Upper lobe of right lung (tissue), 1 donor: ENCODE data around the gene NUAK1. TPM values are rescaled to one million over a fixed set of nuclear protein-coding genes. Genes with fewer than 3 reads are reported as not detected.

ENCODE experiments used
- ATAC-seq: fragments of 200-7000 bp; cut with Tn5 transposase; one replicate; pipeline ENCODE4 v1.9.1; 2020; ENCODE audit warnings: mild to moderate bottlenecking, moderate library complexity
- DNase-seq: peaks from one replicate; pipeline ENCODE4 v3.0.0-alpha.2; 2020
- H3K27ac ChIP-seq: fragments of 200-600 bp; one replicate; pipeline ENCODE4 v1.8.0; 2022
- H3K27me3 ChIP-seq: fragments of 200-600 bp; one replicate; pipeline ENCODE4 v1.8.0; 2022; ENCODE audit warnings: mild to moderate bottlenecking
- H3K36me3 ChIP-seq: fragments of 200-600 bp; one replicate; pipeline ENCODE4 v1.8.0; 2022
- H3K4me1 ChIP-seq: fragments of 200-600 bp; one replicate; pipeline ENCODE4 v1.8.0; 2022
- H3K4me3 ChIP-seq: fragments of 200-600 bp; one replicate; pipeline ENCODE4 v1.8.0; 2022; ENCODE audit warnings: mild to moderate bottlenecking
- H3K9me3 ChIP-seq: fragments of 200-600 bp; one replicate; pipeline ENCODE4 v1.8.0; 2022
- intact Hi-C: fragments of 100-400 bp; cut with DNase I; formaldehyde crosslinking; loops from one replicate; pipeline ENCODE4 v1.11.0; 2022
- total RNA-seq: library from RNA; stranded (reverse); fragmentation: NEBNext Ultra II Directional; extraction: Animal tissue kit (Norgen Biotek cat#: 25700); gene quantifications from one replicate; pipeline ENCODE4 v1.2.1, GENCODE V29; 2021
- TF ChIP-seq, protein P1 (sequence below): fragments of 200-600 bp; IDR thresholded peaks from one replicate; pipeline ENCODE4 v1.8.0; 2022; ENCODE audit warnings: antibody characterized with exemption
- donor health status: DM: no; HTN: yes; CAD: no; lungs with severe emphysema.

NUAK1 gene
- total RNA-seq, 1 donor from 2014 or later = 40.8 TPM

DNA sequence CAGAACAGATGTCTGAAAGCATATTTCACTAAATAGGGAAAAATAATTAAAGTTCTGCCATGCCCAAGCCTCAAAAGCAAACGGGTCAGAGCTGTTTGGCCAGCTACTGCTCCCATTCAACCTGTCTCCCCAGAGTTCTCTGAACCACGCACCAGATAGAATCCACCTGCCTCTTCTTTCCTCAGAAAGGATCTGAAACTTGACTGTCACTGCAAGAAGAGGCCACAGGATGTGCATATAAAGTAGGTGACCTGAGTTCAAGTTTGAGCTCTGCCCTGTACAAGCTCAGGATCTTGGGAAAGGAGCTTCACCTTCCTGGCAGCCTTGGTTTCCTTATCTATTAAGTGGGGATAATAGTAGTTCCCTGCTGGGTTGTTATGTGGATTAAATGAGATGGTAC, 91.8 kb downstream of the NUAK1 start:
- H3K27ac ChIP-seq = no peak overlapping the region
- no peaks in the 10 kb centered on the region for H3K9me3 ChIP-seq
- H3K36me3 ChIP-seq = no peaks in the 10 kb centered on the region
- no peaks in the 10 kb centered on the region for H3K27me3 ChIP-seq
- no peaks in the 10 kb centered on the region for H3K4me1 ChIP-seq
- intact Hi-C loops = no loop called here
- DNase-seq = no peak
- no peak for ATAC-seq
- TF ChIP-seq, protein P1, sequence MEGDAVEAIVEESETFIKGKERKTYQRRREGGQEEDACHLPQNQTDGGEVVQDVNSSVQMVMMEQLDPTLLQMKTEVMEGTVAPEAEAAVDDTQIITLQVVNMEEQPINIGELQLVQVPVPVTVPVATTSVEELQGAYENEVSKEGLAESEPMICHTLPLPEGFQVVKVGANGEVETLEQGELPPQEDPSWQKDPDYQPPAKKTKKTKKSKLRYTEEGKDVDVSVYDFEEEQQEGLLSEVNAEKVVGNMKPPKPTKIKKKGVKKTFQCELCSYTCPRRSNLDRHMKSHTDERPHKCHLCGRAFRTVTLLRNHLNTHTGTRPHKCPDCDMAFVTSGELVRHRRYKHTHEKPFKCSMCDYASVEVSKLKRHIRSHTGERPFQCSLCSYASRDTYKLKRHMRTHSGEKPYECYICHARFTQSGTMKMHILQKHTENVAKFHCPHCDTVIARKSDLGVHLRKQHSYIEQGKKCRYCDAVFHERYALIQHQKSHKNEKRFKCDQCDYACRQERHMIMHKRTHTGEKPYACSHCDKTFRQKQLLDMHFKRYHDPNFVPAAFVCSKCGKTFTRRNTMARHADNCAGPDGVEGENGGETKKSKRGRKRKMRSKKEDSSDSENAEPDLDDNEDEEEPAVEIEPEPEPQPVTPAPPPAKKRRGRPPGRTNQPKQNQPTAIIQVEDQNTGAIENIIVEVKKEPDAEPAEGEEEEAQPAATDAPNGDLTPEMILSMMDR = no peak
- no peak overlapping the region for H3K4me3 ChIP-seq

DNA sequence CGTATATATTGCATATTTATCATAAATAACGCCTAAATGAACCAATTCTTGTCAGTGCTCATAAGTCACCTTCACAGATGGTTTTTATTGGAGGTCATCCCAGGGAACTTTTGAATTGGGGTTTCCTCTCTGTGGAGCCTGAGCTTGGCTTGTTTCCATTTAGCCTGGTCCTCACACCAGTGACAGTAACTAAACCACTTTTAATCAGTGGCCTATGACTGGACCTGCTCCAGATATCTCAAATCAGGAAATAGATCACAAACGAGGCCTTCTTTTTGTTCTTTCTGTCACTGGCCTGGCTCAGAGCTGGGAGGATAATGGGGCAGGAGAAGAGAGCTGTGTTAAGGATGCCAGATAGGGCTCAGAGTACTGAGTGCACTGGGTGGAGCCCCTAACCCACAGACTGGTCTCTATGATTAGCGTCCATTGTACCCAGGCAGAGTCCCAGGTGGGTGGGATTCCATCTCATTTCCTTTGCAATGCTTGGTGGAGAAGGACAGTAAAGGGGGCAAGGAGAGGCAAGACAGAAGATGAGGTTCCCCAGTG, 92.4 kb downstream of the NUAK1 start:
- TF ChIP-seq, protein P1 = no peak
- intact Hi-C loops = no loop called here
- ATAC-seq (no peak), DNase-seq (no peak)
- Histone ChIP-seq H3K4me1 (no peaks in the 10 kb centered on the region), H3K27me3 (no peaks in the 10 kb centered on the region), H3K27ac (no peak overlapping the region), H3K9me3 (no peaks in the 10 kb centered on the region), H3K4me3 (no peak overlapping the region), H3K36me3 (no peaks in the 10 kb centered on the region)

DNA sequence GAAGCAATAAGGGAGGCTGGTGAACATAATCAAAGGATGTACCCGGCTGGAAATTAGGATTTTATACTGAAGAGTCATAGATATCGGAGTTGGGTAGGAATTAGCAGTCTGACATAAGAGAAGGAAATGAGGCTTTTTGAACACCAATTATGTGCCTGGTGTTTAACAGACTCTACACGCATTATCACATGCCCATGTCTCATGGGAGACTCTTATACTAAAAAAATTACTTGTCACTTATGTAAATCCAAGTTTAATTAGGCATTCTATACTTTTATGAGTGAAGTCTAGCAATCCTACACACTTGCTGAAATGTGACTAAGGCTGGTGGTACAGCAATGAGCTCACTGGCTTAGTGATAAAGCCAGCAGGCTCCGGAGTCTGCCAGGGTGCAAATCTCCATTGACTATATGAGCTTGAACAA, 93.5 kb downstream of the NUAK1 start:
- Histone ChIP-seq H3K27ac (no peak overlapping the region), H3K36me3 (no peaks in the 10 kb centered on the region), H3K27me3 (no peaks in the 10 kb centered on the region), H3K4me1 (no peaks in the 10 kb centered on the region), H3K4me3 (no peak overlapping the region), H3K9me3 (no peaks in the 10 kb centered on the region)
- DNase-seq (no peak), ATAC-seq (no peak)
- intact Hi-C loops = no loop called here
- TF ChIP-seq, protein P1 = no peak

DNA sequence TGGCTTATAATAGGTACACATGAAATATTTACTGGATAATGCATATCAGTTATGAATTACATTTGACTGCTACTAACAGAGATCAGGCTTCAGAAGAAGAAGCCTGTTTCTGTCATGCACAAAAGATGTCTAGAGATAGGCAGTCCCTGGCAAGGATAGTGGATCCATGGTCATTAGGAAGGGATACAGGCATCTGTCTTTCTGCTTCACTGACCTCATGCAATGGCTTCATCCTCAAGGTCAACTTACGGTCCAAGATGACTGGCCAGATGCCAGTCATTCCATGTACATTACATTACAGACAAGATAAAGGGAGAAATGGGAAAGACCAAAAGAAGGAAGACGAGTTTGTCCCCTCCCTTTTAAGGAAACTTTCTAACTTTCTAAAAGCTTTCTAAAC, 94.0 kb downstream of the NUAK1 start:
- no peaks in the 10 kb centered on the region for H3K36me3 ChIP-seq
- intact Hi-C loops = no loop called here
- ATAC-seq (no peak), DNase-seq (no peak)
- no peak overlapping the region for H3K4me3 ChIP-seq
- no peaks in the 10 kb centered on the region for H3K27me3 ChIP-seq
- H3K27ac ChIP-seq = no peak overlapping the region
- no peaks in the 10 kb centered on the region for H3K4me1 ChIP-seq
- no peaks in the 10 kb centered on the region for H3K9me3 ChIP-seq
- TF ChIP-seq, protein P1 = no peak

DNA sequence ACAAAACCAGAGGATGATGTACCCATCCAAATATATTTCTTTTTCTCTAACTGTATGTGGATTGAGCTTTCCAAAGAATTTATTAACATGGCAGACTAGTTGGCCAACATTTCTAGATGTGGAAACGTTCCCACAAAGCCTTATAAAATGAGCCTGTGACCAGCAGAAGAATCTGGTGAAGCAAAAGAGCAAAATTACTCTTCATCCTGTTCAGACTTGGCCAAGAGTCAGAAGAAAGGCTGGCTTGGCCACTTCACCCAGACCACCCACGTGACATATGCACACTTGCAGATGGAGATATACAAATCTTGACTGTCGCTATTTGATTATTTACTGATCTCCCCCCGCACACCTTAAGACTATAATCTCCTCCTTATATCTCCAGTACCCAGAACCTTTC, 96.7 kb downstream of the NUAK1 start:
- H3K36me3 ChIP-seq = no peaks in the 10 kb centered on the region
- H3K27me3 ChIP-seq = no peaks in the 10 kb centered on the region
- no peaks in the 10 kb centered on the region for H3K4me1 ChIP-seq
- intact Hi-C loops = no loop called here
- TF ChIP-seq, protein P1 = no peak
- DNase-seq = no peak
- ATAC-seq = no peak
- no peak overlapping the region for H3K4me3 ChIP-seq
- no peak overlapping the region for H3K27ac ChIP-seq
- no peaks in the 10 kb centered on the region for H3K9me3 ChIP-seq

DNA sequence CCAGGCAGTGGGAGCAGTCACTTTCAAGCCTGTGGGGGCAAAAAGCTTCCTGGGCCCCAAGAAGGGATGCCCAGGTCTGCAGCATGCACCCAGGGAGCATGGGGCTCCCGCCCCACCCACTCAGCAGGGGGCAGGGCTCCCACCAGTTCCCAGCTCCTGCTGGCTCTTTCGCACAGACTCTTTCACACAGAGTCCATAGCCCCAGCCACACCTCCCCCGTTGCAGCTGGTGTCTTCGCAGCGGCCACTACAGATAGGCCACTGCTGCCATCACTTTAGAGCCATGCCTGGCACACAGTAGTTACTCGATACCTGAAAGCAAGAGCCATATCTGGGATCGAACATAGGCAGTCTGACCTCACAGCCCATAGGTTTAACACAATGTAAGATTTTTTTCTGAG, 98.2 kb downstream of the NUAK1 start:
- no peak for ATAC-seq
- no peaks in the 10 kb centered on the region for H3K4me1 ChIP-seq
- no peak overlapping the region for H3K4me3 ChIP-seq
- no peak for DNase-seq
- no peaks in the 10 kb centered on the region for H3K27me3 ChIP-seq
- intact Hi-C loops = no loop called here
- H3K27ac ChIP-seq = no peak overlapping the region
- no peaks in the 10 kb centered on the region for H3K9me3 ChIP-seq
- TF ChIP-seq, protein P1 = no peak
- H3K36me3 ChIP-seq = no peaks in the 10 kb centered on the region
